CD14-positive monocyte (primary cell): Measurements from ENCODE around the gene SLMAP. TPM values are rescaled to one million over a fixed set of nuclear protein-coding genes. Genes with fewer than 3 reads are reported as not detected.

ENCODE experiments used
- DNase-seq, 3 donors: peaks; one replicate each; pipeline ENCODE4 v3.0.0-alpha.2; 2011 to 2022
- H2AFZ ChIP-seq: 2 replicates; pipeline ENCODE4 v1.6.0; 2012; ENCODE audit warnings: mild to moderate bottlenecking, low read depth, low read length, inconsistent platforms; ENCODE audit not compliant: insufficient read depth, poor library complexity, severe bottlenecking
- H3K27ac ChIP-seq, 2 donors: 1 replicate in 1 of 2; 2 replicates in 1 of 2; pipeline ENCODE4 v1.5.1; 2012 to 2013; ENCODE audit warnings: low read length in 2 of 2, control low read depth in 1 of 2, inconsistent platforms in 1 of 2, low read depth in 1 of 2, mild to moderate bottlenecking in 1 of 2
- H3K27me3 ChIP-seq, 2 donors: one replicate each; pipeline versions ENCODE4 v1.6.0 to v1.6.1; 2011 to 2013; ENCODE audit warnings: low read length in 2 of 2; ENCODE audit not compliant: control insufficient read depth in 2 of 2, insufficient read depth in 2 of 2
- H3K36me3 ChIP-seq, 2 donors: replicated peaks in 1 of 2; 1 replicate in 1 of 2; 2 replicates in 1 of 2; pipeline versions ENCODE4 v1.5.1 to v1.6.1; 2012 to 2013; ENCODE audit warnings: low read length in 2 of 2, control low read depth in 1 of 2, inconsistent platforms in 1 of 2, mild to moderate bottlenecking in 1 of 2; ENCODE audit not compliant: insufficient read depth in 2 of 2, control insufficient read depth in 1 of 2
- H3K4me1 ChIP-seq, 2 donors: 1 replicate in 1 of 2; 2 replicates in 1 of 2; pipeline versions ENCODE4 v1.5.1 to v1.6.1; 2012 to 2013; ENCODE audit warnings: low read length in 2 of 2, control low read depth in 1 of 2, inconsistent platforms in 1 of 2, mild to moderate bottlenecking in 1 of 2, moderate library complexity in 1 of 2; ENCODE audit not compliant: insufficient read depth in 2 of 2, control insufficient read depth in 1 of 2
- H3K4me2 ChIP-seq: replicated peaks from 2 replicates; pipeline ENCODE3; 2012; ENCODE audit warnings: low read length, moderate library complexity, mild to moderate bottlenecking; ENCODE audit not compliant: poor library complexity, severe bottlenecking; ENCODE audit errors: extremely low read depth
- H3K4me3 ChIP-seq, 3 experiments: fragments of 200-600 bp in 1 of 3; sonication (generic) in 1 of 3; replicated peaks in 1 of 3; 1 replicate in 2 of 3; 2 replicates in 1 of 3; pipeline ENCODE4 v1.5.1; 2011 to 2013; ENCODE audit warnings: low read length in 3 of 3, mild to moderate bottlenecking in 3 of 3, control low read depth in 2 of 3, low read depth in 2 of 3, inconsistent platforms in 1 of 3, moderate library complexity in 1 of 3
- H3K79me2 ChIP-seq: 2 replicates; pipeline ENCODE4 v1.6.0; 2012; ENCODE audit warnings: mild to moderate bottlenecking, control low read depth, inconsistent platforms, low read length, moderate library complexity; ENCODE audit not compliant: insufficient read depth
- H3K9ac ChIP-seq: 2 replicates; pipeline ENCODE4 v1.6.0; 2017; ENCODE audit warnings: low read length, mild to moderate bottlenecking; ENCODE audit not compliant: insufficient read depth, poor library complexity, severe bottlenecking
- H3K9me3 ChIP-seq, 2 donors: replicated peaks in 1 of 2; 1 replicate in 1 of 2; 2 replicates in 1 of 2; pipeline versions ENCODE4 v1.5.1 to v1.6.1; 2012 to 2013; ENCODE audit warnings: low read length in 2 of 2, control low read depth in 1 of 2; ENCODE audit not compliant: control insufficient read depth in 1 of 2, insufficient read depth in 1 of 2
- H4K20me1 ChIP-seq: 2 replicates; pipeline ENCODE4 v1.6.0; 2012; ENCODE audit warnings: mild to moderate bottlenecking, low read length, control low read depth, moderate library complexity; ENCODE audit not compliant: insufficient read depth
- H3K27ac Mint-ChIP-seq, 7 donors: one replicate each; pipeline ENCODE4 v1.8.0; 2020; ENCODE audit warnings: mild to moderate bottlenecking in 7 of 7, mixed read lengths in 7 of 7, moderate library complexity in 6 of 7, inconsistent platforms in 2 of 7
- H3K27me3 Mint-ChIP-seq, 3 donors: one replicate each; pipeline ENCODE4 v1.8.0; 2021 to 2022; ENCODE audit warnings: low read depth in 3 of 3, mild to moderate bottlenecking in 3 of 3, mixed read lengths in 3 of 3, moderate library complexity in 3 of 3, inconsistent platforms in 1 of 3
- H3K36me3 Mint-ChIP-seq, 2 donors: one replicate each; pipeline ENCODE4 v1.8.0; 2020; ENCODE audit warnings: mixed read lengths in 2 of 2, inconsistent platforms in 1 of 2, mild to moderate bottlenecking in 1 of 2
- H3K4me1 Mint-ChIP-seq: one replicate; pipeline ENCODE4 v1.8.0; 2020; ENCODE audit warnings: mild to moderate bottlenecking, mixed read lengths
- H3K4me3 Mint-ChIP-seq, 2 donors: one replicate each; pipeline ENCODE4 v1.8.0; 2020; ENCODE audit warnings: mild to moderate bottlenecking in 2 of 2, mixed read lengths in 2 of 2, moderate library complexity in 1 of 2
- H3K9me3 Mint-ChIP-seq, 7 donors: one replicate each; pipeline ENCODE4 v1.8.0; 2020 to 2022; ENCODE audit warnings: mixed read lengths in 7 of 7, mild to moderate bottlenecking in 6 of 7, moderate library complexity in 6 of 7, inconsistent platforms in 2 of 7
- WGBS: methylation state at CpG from one replicate; pipeline ENCODE4 v1.1.5; 2013; ENCODE audit warnings: missing lambda C conversion rate; ENCODE audit not compliant: insufficient coverage; 5-methylcytosine and 5-hydroxymethylcytosine counted together
- intact Hi-C, 2 donors: fragments of 100-400 bp; cut with micrococcal nuclease; formaldehyde crosslinking; loops; one replicate each; pipeline versions ENCODE4 v1.15.0 to v1.15.1; 2023
- polyA plus RNA-seq, 3 donors: library from polyadenylated mRNA; depleted of rRNA in 1 of 3; unstranded in 2 of 3; stranded (reverse) in 1 of 3; fragments of 300-500 nt in 2 of 3; fragments of >200 nt in 1 of 3; fragmentation: Illumina TruSeq in 2 of 3; gene quantifications; 1 replicate in 2 of 3; 2 replicates in 1 of 3; pipeline ENCODE4 v1.2.3, GENCODE V29; 2012 to 2021
- TF ChIP-seq, protein P1 (sequence below): fragments of 200-600 bp; IDR thresholded peaks from one replicate; pipeline ENCODE4 v1.8.0; 2022; ENCODE audit warnings: antibody characterized with exemption, mild to moderate bottlenecking

The SLMAP gene
- polyA plus RNA-seq, 3 donors: 12.3 to 17.6 (median 16.1) TPM

DNA sequence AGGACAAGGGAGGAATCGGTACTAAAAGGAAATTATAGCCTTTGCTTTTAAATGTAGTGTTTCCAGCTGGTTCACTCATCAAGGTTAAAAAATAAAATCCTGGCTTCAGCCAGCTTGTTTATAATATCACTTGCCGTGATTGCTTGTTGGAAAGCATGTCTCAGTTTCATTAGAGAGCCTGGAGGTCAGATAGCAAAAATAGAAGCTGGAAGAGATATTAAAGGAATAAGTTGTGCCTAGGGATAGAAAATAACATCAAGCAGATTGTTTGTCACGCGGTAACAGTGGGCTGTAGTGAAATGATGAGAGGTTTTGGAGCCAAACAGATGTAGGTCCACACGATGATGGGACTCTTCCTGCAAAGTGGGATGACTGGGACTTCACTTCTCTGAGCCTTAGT lies 17.7 kb upstream of the SLMAP start:
- Mint-ChIP-seq H3K4me3 (no peak overlapping the region), H3K27me3 (peaks cover 2 to 7% (median 2%) of the 10 kb centered on the region in 3 donors), H3K9me3 (no peaks in the 10 kb centered on the region), H3K36me3 (no peaks in the 10 kb centered on the region), H3K4me1 (peaks cover 5% of the 10 kb centered on the region), H3K27ac (no peak overlapping the region)
- TF ChIP-seq, protein P1, sequence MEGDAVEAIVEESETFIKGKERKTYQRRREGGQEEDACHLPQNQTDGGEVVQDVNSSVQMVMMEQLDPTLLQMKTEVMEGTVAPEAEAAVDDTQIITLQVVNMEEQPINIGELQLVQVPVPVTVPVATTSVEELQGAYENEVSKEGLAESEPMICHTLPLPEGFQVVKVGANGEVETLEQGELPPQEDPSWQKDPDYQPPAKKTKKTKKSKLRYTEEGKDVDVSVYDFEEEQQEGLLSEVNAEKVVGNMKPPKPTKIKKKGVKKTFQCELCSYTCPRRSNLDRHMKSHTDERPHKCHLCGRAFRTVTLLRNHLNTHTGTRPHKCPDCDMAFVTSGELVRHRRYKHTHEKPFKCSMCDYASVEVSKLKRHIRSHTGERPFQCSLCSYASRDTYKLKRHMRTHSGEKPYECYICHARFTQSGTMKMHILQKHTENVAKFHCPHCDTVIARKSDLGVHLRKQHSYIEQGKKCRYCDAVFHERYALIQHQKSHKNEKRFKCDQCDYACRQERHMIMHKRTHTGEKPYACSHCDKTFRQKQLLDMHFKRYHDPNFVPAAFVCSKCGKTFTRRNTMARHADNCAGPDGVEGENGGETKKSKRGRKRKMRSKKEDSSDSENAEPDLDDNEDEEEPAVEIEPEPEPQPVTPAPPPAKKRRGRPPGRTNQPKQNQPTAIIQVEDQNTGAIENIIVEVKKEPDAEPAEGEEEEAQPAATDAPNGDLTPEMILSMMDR: no peak
- Histone ChIP-seq H2AFZ (no peak overlapping the region), H3K79me2 (no peaks in the 10 kb centered on the region), H3K27me3 (no peaks in the 10 kb centered on the region), H3K4me1 (no peaks in the 10 kb centered on the region), H3K9me3 (no peaks in the 10 kb centered on the region), H4K20me1 (no peaks in the 10 kb centered on the region), H3K36me3 (no peaks in the 10 kb centered on the region), H3K4me2 (no peak overlapping the region), H3K4me3 (no peak overlapping the region), H3K27ac (no peak overlapping the region), H3K9ac (no peak overlapping the region)
- WGBS: 100% methylated on average over 4 of the region's 5 CpGs
- intact Hi-C loops: no loop called here
- no peak for DNase-seq

DNA sequence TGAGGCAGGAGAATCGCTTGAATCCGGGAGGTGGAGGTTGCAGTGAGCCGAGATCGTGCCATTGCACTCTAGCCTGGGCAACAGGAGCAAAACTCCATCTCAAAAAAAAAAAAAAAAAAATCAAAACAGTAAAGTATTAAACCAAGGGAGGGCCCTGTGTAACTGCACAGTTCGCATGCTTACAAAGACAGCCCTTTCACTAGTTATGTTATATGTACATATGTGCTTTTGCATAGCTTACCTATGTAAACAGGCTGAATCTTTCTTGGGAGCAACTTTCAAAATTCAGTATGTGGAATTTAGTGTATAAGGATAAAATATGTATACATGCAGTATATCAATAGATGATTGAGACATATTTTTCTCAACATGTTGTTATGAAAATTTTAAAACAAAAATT lies 16.1 kb upstream of the SLMAP start:
- H3K79me2 ChIP-seq: no peaks in the 10 kb centered on the region
- Mint-ChIP-seq H3K27ac (no peak overlapping the region), H3K4me3 (no peak overlapping the region), H3K9me3 (peaks cover 0 to 2% (median 0%) of the 10 kb centered on the region in 7 donors), H3K36me3 (no peaks in the 10 kb centered on the region), H3K4me1 (peaks cover 2% of the 10 kb centered on the region), H3K27me3 (peaks cover 2 to 5% (median 3%) of the 10 kb centered on the region in 3 donors)
- no peak overlapping the region for H3K4me2 ChIP-seq
- H3K9ac ChIP-seq: no peak overlapping the region
- TF ChIP-seq, protein P1: no peak
- no CpG with 5 or more reads among the region's 5 CpGs for WGBS
- H3K36me3 ChIP-seq: no peaks in the 10 kb centered on the region
- H3K27me3 ChIP-seq: no peaks in the 10 kb centered on the region
- no peak overlapping the region for H3K4me3 ChIP-seq
- H3K4me1 ChIP-seq: no peaks in the 10 kb centered on the region
- intact Hi-C loops: no loop called here
- no peak for DNase-seq
- H4K20me1 ChIP-seq: no peaks in the 10 kb centered on the region
- H3K27ac ChIP-seq: no peak overlapping the region
- H2AFZ ChIP-seq: no peak overlapping the region
- no peaks in the 10 kb centered on the region for H3K9me3 ChIP-seq
